NOMO-1 treated with dmso at 0.1 percent for 144 hours (cell line): ENCODE data around the gene REM1.
"Not testable (repeated sequence)": the region's sequence is repeated elsewhere in the genome, so short reads cannot be mapped to it uniquely, and the experiment has no call there.

ENCODE experiments used
- DNase-seq: peaks from one replicate; lab custom pipeline; 2025; ENCODE audit not compliant: unreplicated experiment; lab: John Stamatoyannopoulos, UW

The REM1 gene, protein sequence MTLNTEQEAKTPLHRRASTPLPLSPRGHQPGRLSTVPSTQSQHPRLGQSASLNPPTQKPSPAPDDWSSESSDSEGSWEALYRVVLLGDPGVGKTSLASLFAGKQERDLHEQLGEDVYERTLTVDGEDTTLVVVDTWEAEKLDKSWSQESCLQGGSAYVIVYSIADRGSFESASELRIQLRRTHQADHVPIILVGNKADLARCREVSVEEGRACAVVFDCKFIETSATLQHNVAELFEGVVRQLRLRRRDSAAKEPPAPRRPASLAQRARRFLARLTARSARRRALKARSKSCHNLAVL

DNA sequence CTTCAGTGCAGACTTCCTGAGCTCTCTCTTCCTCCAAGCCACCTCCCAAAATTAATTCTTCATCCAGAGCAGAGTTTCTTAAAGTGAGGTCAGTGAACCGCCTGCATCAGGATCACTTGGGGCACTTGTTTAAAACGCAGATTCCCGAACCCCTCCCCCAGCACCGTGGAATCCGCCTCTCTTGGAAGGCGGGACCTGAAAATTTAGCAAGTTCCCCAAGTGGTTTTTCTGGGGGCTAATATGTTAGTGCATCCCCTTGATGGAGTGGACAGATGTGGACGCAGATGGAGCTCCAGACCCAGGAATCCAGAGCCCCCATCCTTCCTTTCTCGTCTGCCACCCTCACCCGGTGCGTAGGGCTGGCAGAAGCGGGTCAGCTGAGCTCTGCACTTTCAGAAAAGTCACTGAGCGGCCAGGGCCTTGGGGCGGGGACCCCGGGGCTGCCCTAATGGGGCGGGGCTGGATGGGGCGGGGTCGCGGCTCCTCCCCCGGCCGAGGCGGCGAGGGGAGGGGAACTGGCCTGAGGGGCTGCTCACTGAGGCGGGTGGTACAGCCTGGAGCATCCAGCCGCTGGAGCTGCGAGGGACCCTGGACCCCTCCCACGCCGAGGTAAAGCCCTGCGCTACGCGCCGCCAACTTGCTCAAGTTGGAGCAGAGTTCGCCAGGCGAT lies at the start of gene REM1, which contains the start of gene DEFB124:
Gene REM1, plus strand, starts transcription at position 531 of the 670 bp plus-strand sequence. CDS start 1,158 bp downstream, outside the sequence.
Gene DEFB124, minus strand, starts transcription at position 370 of the 670 bp plus-strand sequence. CDS start 2,114 bp downstream, outside the sequence.
- no peak for DNase-seq

DNA sequence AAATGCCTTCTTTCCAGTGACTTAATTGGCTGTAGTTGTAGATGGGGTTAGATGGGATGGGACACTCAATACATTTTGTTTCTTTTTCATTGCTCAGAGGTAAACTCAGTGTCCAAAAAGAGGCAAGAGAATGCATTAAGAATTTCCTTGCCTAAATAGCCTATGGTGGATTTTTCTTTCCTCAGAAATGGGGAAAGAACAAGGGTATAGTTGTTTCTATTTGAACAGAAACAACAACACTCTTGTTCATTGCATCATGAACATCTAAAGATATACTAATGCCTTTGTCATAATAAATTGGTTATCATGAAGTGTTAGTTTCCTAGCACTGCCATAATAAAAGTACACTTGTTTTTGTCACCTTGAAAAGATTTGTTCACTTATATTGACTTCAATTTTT lies 49.3 kb upstream of the REM1 start:
- DNase-seq, result no peak

DNA sequence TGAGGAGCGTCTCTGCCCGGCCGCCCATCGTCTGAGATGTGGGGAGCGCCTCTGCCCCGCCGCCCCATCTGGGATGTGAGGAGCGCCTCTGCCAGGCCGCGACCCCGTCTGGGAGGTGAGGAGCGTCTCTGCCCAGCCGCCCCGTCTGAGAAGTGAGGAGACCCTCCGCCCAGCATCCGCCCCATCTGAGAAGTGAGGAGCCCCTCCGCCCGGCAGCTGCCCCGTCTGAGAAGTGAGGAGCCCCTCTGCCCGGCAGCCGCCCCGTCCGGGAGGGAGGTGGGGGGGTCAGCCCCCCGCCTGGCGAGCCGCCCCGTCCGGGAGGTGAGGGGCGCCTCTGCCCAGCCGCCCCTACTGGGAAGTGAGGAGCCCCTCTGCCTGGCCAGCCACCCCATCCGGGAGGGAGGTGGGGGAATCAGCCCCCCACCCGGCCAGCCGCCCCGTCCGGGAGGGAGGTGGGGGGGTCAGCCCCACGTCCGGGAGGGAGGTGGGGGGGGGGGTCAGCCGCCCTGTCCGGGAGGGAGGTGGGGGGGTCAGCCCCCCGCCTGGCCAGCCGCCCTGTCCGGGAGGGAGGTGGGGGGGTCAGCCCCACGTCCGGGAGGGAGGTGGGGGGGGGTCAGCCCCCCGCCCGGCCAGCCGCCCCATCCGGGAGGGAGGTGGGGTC lies 48.1 kb upstream of the REM1 start:
- DNase-seq, result not testable (repeated sequence)

DNA sequence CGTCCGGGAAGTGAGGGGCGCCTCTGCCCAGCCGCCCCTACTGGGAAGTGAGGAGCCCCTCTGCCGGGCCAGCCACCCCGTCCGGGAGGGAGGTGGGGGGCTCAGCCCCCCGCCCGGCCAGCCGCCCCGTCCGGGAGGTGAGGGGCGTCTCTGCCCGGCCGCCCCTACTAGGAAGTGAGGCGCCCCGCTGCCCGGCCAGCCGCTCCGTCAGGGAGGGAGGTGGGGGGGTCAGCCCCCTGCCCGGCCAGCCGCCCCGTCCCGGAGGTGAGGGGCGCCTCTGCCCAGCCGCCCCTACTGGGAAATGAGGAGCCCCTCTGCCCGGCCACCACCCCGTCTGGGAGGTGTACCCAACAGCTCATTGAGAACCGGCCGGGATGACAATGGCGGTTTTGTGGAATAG lies 47.5 kb upstream of the REM1 start:
- DNase-seq, result not testable (repeated sequence)

DNA sequence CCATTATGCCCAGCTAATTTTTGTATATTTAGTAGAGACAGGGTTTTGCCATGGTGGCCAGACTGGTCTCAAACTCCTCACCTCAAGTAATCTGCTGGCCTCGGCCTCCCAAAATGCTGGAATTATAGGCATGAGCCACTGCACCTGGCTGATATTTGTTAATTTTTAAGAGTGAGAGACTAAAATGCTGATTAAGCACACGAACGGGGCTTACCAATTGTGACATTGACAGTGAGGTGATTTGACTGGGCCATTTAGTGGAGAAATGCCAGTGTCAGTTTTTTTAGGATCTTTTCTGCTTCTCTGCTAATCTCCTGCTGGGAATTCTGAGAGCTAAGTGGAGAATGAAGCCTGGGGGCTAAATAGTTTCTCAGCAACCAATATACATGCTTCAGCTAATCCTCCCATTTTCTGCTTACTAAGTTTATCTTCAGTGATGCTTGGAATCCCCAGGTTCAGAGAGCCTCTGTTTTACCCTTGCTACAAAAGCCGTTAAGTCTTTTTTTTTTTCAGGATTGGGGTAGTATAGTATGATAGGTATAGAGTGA lies 44.4 kb upstream of the REM1 start:
- no peak for DNase-seq

DNA sequence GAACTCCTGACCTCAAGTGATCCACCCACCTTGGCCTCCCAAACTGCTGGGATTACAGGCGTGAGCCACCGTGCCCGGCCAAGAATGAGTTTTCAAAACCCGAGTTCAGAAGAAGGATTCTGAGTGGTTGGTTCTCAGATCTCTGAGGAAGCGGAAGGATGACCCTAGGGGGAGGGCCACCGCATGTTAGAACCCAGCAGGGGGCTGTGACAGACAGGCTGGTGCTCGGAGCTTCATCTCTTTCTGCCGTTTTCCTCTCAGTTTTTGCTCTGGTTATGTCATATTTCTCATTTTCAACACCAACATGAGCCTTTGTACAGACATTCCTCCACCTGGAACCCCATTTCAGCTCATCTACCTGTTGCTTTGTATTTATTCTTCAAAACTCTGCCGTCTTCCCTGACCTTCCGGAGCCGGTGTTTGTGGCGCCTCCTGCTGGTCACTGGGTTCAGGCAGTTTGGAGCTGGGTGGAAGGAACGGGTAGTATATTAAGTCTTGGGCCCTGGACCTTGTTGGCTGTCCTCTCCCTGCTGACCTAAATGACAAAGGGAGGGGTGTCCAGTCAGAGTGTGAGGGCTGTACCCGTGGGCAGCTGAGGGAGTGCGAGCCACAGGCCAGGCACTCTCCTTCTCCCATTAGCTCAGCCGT lies 35.0 kb upstream of the REM1 start, which contains the start of gene DEFB123:
Gene DEFB123, plus strand, starts transcription at position 621 of the 648 bp plus-strand sequence. CDS start 67 bp downstream, outside the sequence.
- DNase-seq, result no peak

DNA sequence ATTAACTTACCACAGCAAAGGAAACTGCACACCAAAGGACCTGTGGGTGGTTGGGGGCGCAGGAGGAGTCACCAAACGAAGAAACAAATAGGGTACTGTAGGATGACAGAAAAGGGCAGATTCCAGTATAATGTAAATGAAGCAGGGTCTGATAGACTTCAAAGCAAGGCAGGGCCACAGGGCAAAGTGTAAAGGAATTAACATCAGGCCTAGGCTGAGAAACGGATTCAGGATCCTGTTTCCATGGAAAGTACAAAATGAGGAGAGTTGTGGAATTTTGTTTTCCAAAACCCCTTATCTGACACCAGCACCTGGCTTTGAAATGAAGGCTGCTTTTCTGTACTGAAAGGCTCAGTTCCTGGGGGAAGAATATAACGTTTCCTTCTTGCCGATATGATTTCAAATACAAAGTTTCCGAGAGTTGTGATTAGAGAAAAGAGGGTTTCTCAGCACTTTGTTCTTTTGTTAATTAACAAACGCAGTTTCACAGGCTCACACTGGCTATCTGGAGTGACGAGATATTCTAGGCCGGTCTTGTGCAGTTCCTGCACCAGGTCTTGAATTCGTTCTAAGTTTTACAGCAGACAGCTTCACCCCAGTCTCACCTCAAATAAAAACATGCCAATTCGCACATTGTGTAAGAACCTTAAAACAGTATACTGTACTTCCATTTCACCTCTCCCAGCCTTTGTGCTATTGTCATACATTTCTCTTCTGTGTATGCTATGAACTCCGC lies 28.8 kb upstream of the REM1 start:
- DNase-seq, result no peak

DNA sequence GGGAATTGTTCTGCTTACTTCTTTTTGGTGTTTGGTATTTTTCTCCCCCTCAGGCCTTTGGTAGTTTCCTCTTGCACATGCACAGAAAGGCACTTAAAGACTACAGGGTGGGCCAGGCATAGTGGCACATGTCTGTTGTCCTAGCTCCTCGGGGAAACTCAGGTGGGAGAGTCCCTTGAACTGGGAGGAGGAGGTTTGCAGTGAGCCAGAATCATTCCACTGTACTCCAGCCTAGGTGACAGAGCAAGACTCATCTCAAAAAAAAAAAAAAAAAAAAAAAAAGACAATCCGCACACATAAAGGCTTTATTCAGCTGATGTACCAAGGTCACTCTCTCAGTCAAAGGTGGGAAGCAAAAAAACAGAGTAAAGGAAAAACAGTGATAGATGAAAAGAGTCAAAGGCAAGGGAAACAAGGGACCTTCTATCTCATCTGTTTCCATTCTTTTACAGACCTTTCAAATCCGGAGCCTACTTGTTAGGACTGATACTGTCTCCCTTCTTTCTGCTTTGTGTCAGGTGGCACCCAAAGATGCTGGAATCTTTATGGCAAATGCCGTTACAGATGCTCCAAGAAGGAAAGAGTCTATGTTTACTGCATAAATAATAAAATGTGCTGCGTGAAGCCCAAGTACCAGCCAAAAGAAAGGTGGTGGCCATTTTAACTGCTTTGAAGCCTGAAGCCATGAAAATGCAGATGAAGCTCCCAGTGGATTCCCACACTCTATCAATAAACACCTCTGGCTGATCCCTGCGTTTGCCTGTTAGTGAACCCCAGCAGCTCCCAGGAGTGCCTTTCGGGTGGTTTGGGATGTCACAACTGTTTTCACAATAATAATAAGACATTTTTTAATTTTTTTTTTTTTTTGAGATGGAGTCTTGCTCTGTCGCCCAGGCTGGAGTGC lies 25.3 kb upstream of the REM1 start:
- DNase-seq, result no peak

DNA sequence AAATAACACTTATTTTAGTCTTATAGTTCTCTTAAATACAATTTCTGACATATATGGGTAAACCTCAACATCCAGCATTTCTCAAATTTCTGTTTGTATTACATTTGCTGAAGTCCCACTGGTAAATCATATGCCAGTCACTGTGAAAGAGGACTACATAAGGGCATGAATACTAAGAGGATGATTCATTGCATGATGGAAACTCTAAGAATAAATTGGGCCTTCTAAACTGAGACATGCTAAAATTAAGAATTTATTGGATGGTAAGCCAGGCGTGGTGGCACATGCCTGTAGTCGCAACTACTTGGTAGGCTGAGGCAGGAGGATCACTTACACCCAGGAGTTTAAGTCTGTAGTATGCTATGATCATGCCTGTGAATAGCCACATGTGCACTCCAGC lies 22.5 kb upstream of the REM1 start:
- DNase-seq, result no peak

DNA sequence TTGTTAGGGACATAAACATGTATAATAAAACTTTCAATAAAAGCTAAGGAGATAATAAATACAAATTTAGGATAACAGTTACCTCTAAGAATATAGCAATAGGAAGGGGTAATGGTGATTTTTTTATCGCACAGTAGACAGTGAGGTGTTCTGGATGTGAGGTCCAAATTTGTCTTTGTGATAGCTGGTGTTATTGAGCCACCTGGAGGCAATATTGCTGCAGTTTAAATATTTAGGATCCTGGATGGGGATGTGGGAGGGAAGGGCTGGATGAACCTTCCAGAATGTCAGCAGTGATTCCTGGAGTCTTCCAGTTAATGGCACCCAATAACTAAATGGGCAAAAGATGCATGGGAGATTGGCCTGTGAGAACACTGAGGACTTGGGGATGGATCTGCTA lies 20.7 kb upstream of the REM1 start:
- DNase-seq, result no peak

DNA sequence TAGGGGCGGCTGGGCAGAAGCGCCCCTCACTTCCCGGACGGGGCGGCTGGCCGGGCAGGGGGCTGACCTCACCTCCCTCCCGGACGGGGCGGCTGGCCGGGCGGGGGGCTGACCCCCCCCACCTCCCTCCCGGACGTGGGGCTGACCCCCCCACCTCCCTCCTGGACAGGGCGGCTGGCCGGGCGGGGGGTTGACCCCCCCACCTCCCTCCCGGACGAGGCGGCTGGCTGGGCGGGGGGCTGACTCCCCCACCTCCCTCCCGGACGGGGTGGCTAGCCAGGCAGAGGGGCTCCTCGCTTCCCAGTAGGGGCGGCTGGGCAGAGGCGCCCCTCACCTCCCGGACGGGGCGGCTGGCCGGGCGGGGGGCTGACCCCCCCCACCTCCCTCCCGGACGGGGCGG lies 4.1 kb upstream of the REM1 start:
- not testable (repeated sequence) for DNase-seq

DNA sequence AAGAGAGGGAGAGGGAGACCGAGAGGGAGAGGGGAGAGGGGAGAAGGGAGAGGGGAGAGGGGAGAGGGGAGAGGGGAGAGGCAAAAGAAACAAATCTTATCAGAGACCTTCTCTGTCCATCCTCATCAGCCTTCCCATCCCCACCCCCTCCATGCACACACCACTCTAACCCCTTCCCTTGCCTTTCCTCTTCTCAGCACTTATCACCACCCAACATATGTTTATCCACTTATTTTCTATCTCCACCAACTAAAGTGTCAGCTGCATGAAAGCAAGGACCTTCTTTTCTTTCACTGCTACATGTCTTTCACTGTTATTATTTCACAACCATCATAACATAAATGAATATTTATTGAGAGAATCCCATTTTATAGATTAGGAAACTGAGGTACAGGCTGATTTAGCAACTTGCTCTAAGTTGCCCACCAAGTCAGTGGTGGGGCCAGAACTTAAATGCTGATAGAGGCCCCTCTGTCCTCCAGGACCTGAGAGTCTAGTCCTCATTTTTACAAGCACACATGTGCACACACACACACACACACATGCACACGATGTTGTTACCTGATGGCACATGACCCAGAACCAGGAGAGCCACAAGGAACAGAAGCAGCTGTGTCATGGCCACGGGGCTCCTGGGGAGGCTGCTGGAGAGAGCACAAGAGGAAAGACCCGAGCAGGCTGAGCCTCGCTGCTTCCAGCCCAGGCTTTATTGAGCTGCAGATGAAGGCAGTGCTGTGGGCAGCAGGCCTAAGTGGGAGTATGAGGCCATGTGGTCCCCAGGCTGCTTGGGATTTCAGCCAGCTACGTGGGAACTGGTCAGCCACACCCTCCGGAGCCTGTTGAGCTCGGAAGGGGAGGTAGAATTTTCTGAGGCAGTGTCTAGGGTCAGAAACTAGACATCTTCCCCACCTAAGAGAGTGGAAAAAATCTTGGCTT lies 2.4 kb upstream of the REM1 start:
- no peak for DNase-seq

DNA sequence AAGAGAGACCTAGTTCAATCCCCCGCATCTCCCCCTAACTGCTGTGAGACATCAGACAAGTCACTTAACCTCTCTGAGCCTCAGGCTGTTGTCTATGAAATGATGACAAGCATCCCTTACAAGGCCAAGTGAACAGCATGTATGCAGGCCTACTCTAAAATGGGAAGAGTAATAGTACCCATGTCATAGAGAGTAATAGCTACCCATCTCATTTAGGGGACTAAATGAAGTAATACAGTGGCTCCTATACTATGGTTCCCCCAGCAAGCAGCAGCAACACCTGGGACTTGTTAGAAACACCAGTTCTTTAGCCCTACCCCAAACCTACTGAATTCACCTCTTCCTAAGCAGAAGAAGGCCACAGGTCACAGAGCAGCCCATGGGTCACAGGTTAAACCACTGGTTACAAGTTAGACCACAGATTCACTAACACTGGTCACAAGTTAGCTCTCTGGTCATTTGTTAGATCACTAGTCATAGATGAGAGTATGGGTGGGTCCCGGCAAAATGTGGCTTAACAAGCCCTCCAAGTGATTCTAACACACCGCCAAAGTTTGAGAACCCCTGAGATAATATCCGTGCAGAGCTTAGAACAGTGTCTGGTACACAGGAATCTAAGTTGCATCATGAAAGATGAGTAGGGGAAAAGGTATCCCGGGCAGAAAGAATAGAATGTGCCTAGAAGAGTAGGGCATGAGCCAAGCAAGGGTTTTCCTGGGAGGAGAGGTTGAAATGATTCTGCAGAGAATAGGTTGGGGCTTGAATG lies 1.6 kb upstream of the REM1 start:
- no peak for DNase-seq

DNA sequence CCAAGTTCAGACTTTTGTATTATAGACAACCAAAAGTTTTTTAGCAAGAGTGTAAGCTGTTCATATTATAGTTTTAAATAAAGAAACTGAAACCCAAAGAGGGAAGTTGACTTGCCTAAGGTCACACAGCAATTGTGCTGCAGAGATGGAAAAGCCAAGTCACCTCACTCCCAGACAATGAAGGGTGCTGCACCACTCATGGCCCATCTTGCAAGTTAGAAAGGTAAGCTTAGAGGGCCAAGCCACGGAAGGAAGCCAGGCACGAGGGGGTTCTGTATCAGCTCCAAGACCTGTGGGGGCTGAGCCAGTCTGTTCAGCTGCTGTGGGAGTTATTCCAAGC lies 1.0 kb upstream of the REM1 start:
- no peak for DNase-seq

DNA sequence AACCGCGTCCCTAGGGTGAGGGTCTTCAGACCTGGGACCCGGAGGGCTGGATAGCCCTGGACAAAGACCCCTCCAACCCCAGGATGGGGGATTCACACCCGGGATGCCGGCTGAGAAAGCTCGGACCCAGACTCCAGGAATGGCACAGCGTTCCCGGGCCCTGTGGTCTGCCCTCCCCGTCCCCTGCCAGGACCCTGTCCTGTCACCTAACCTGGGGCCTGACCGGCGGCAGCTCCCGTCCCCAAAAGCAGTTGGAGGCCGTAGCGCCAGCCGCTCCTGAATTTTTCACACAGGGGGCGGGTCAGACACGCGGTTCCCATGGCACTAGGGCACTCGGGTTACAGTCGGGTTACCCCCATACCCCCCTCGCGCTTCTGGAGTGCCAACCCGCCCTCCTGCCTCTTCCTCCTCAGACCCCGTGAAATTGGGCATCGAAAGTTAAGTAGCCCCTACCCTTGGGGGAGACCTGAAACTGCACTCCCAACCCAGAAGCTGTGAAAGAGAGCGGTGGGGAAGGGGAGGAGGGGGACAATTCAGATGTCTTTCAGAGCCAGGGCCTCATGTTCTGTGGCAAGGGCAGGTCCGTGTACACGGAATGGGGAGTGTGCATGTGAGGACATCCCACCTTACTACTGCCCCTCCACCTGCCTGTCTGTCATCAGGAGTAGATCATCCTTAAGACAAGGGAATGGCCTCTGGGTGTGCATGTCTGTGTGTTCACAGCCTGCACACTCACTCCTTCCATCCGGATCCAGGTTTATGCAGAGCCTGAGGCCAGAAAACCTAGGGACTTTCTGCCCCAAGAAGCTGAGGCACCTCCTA lies 595 bp downstream of the REM1 start:
- no peak for DNase-seq

DNA sequence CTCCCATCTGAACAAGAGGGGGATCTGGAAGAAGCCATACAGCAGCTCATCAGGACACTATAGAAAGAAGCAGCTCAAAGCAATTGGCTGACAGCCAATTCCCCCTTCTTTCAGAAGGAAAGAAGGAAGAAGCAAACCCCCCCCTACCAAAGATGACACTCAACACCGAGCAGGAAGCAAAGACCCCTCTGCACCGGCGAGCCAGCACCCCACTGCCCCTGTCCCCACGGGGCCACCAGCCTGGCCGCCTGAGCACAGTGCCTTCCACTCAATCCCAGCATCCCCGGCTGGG lies 1.2 kb downstream of the REM1 start:
- no peak for DNase-seq

DNA sequence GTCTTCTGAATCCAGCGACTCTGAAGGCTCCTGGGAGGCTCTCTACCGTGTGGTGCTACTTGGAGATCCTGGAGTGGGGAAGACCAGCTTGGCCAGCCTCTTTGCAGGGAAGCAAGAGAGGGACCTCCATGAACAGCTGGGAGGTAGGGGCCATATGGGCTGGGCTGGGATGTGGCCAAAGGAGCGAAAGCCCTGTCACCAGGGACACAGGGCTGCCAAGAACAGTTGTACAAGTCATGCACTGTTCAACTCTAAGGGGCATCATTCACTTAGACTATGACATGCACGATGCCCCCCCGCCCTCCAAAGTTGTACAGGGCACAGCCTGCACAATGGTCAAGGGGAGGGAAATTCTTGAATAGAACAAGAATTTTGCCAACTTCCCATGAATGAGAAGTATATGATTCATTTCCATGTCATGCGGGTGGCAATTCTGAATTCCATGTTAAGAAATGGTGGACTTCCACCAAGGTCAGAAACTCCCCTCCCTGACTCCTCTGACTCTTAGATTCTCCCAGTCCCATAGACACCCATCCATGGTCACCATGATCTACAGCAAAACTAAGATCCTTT lies 1.6 kb downstream of the REM1 start:
- DNase-seq, result no peak
